Stimulated activated CD8-positive, alpha-beta memory T cell treated with anti-CD3 and anti-CD28 coated beads, Interleukin-15, amount 100 ng/mL, for 48 hours (primary cell): Measurements from ENCODE around the gene PRDM11.

Source experiments
- DNase-seq, 2 donors: peaks; one replicate each; pipeline ENCODE4 v3.0.0-alpha.2; 2020; ENCODE audit warnings: low read depth in 2 of 2

The PRDM11 gene

DNA sequence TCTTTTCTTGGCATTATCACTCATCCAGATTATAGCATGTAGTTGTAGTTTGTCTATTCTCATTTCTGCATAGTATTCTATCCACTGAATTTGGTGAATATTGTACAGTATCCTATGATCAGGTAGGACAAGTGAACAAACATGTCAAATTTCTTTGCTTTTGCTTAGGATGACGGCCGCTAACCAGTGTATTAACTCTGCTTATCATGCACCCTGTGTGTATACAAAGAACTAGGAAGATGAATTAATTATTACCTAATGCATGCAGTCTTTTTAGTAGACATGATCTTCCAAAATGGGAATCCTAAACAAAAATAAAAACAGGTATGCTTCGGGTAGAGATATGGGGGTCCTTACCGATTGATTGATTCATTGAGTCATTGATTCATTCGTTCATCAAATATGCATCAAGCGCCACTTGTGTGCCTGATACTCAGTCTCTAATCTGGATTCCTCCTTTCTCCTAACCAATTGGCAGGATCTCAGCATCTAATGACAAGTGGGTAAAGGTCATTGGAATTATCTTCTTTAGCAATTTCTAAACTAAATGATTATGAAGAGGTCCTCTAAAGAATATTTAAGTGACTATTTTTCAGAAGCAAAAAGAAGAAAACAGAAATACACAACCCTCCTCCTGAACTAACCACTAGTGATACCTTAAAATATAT is 27.9 kb downstream of the PRDM11 start:
- DNase-seq: no peak

- DNase-seq: no peak
Observed at GRCh38 chr11:45174963-45175362, 28.5 kb downstream of the PRDM11 start.

DNA sequence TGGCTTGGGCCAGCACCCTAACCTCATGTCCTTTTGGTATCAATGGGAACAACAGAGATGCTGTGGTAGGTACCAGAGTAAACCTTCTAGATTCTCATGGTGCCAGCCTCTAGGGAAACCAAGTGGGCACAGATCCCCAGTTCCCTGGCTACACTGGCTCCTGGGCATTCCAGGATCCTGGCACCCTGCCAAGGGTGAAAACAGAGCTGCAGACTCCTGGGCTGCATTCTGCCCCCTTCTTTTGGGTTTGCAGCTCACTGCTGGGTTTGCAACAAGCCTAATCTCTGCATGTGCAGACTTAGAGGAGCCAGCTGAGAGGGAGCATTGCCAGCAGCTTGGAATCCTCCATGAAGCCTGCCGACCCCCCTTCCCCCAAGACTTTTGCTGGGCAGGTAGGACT is 30.6 kb downstream of the PRDM11 start:
- DNase-seq: no peak

DNA sequence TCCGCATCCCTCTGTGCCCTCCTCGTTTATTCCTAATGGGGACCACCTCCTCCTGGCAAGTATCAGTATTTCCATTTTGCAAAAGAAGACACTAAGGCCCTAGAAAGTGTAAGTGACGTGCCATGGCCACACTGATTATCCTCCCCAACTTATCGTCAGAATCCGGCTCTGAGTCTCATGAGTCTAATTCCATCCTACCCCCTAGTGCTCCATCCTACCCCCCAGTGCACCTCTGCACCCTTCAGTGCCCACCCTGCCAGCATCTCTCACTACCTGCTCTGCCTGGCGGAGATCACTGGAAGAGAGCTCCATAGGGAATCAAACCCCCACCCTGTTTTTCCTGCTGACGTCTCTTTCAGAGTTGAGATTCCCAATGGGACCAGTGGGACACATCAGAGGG is 31.8 kb downstream of the PRDM11 start:
- DNase-seq: no peak

- no peak for DNase-seq
Observed at GRCh38 chr11:45178890-45179671, 32.6 kb downstream of the PRDM11 start.

GRCh38 chr11:45179686-45180178 is 33.3 kb downstream of the PRDM11 start:
- no peak for DNase-seq

- DNase-seq: no peak
Observed at GRCh38 chr11:45180179-45180847, 33.9 kb downstream of the PRDM11 start.

GRCh38 chr11:45180848-45181192 is 34.4 kb downstream of the PRDM11 start:
- peak; percentile 32 to 50 for DNase-seq

DNA sequence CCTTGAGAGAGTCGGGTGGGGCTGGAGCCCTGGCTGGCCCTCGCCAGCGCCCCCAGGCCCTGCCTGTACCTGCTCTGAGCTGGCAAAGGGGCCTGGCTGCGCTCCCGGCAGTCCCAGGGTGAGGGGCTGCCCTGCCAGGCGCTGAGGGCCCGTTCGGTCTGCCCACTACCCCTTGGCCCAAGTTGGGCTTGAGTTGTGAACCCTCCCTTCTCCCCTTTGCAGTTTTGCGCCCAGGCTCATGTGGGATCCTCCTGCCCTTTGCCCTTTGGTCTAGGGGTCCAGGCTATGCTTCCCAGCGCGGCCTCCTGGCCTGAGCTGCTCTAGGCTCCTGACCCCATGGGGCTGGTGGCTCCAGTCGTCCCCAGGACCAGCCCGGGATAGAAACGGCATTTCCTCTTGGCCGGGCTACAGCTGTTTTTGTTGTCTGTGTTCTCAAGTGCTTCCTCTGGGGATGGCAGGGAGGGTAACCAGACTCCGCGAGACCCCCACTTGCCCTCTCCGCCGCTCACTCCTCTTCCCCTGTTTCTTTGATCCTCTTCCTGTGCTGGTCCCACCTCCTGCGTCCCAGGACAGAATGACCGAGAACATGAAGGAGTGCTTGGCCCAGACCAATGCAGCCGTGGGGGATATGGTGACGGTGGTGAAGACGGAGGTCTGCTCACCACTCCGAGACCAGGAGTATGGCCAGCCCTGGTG is 34.9 kb downstream of the PRDM11 start:
- no peak for DNase-seq

GRCh38 chr11:45181889-45182550 is 35.6 kb downstream of the PRDM11 start:
- no peak for DNase-seq

GRCh38 chr11:45182902-45183301 is 36.5 kb downstream of the PRDM11 start:
- no peak for DNase-seq

DNA sequence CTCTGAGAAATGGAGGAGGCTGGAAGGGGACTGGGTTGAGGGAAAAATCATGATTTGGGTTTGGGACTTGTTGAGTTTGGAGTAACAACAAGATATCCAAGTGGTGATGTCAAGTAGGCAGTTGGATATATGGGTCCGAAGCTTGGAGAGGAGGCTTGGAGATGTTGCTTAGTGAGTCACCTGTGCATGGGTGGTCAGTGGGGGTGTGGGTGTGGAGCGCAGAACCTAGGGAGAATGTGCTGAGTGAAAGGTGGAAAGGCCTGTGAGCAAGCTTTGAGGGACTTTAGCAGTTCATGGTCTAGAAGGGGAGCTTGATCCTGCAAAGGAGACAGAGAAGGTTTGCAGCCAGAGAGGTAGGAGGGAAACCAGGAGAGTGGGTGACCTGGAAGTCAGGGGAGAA is 38.2 kb downstream of the PRDM11 start:
- no peak for DNase-seq

GRCh38 chr11:45185228-45185729 is 38.8 kb downstream of the PRDM11 start:
- DNase-seq: no peak

DNA sequence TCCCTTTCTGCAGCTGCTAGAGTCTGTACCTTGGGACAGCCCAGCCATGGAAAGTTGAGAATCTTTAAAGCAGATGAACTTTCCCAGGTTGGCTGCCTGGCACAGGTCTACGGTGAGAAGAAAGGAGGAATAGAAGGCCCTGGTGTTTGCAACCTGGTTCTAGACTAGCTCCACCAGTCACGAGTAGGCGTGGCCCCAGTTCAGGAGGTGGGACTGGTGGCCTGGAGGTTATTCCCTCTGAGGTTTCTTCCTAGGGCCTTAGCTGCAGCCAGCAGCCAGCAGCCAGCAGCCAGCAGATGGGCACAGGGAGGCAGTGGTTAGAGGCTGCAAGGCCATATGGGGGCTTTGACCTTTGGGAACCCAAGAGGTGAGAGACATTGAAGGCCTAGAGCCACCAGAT is 40.9 kb downstream of the PRDM11 start:
- DNase-seq: no peak

DNA sequence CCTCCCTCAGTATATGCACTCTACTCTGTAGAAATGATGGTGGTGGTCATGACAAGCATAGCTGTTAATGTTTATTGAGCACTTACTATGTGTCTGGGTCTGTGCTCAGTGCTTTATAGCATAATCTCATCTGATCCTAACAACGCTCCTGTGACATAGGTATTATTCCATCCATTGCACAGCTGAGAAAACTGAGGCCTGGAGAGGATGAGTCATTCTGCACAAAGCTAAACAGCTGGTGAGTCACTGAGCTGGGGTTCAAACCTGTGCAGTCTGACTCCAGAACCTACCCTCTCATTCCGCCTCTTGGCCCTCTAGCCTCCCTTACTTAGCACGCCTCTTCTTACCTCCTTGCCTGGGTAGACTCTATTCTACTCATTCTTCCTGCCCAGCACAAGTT is 41.7 kb downstream of the PRDM11 start:
- DNase-seq: no peak

GRCh38 chr11:45189230-45189629 is 42.8 kb downstream of the PRDM11 start:
- no peak for DNase-seq

DNA sequence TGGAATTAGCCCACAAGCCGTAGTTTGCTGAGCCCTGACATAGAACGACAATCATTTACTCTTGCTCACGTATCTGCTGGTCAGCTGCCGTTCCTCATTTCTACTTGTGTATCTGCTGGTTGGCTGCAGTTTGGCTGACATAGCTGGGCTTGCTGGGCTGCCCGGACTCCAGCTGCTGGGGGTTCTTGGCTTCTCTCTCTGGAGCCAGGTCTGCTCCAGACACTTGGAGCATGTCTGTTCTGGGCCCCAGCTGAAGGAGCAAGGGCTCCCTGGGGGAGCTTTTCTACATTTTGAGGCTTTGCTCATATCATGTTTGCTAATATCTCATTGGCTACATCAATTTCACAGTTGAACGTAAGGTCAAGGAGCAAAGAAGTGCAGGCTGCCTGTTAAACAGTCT is 47.3 kb downstream of the PRDM11 start:
- DNase-seq: no peak

DNA sequence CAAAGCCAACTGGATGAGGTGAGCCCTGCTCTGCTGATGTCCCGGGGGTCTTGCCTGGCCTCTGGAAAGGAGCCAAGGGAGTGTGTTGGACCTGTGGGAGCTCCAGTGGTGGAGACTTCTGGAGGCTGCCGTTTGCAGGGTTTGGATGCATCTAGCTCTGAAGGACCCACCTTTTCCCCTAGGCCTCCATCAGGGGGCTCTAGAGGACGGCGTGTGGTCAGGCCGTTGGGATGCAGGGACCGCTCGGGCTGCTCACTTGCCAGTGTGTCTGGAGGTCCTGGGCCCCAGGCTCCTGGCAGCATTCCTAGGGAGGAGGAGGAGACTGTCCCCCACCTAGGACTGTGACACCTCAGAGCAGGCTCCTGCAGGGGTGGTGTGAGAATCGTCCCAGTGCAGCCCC is 58.3 kb downstream of the PRDM11 start:
- no peak for DNase-seq

DNA sequence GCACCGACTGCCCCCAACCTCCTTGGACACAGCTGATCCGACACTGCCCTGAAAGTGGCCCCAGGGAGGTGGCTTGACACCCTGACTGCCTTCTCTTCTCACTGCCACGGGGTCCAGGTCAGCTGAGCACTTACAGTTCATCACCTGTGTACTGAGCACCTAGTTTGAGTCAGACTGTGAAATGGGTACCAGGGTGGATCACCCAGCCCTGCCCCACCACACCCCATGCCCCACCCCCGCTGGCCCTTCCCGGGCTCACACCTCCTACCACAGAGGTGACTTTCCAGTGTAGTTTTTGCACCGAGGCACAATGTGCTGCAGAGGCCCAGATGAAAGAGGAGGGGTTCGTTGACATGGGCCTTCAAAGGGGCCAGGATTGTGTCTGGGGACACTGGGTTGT is 59.5 kb downstream of the PRDM11 start:
- DNase-seq: no peak

GRCh38 chr11:45208135-45208534 is 61.7 kb downstream of the PRDM11 start:
- no peak for DNase-seq
